Mesenchymal stem cell (in vitro differentiated cells and primary cell): ENCODE results near the gene CD68.

ENCODE experiments used
- DNase-seq: peaks from one replicate; pipeline ENCODE4 v3.0.0-alpha.2; 2013
- H2AFZ ChIP-seq: one replicate; pipeline ENCODE4 v1.6.1; 2013; ENCODE audit warnings: low read depth, mild to moderate bottlenecking, control low read depth, inconsistent platforms, low read length, moderate library complexity
- H2AK5ac ChIP-seq: 2 replicates; pipeline ENCODE4 v1.6.1; 2013; ENCODE audit warnings: low read length, moderate library complexity, mild to moderate bottlenecking, inconsistent platforms; ENCODE audit not compliant: severe bottlenecking
- H2BK120ac ChIP-seq: one replicate; pipeline ENCODE4 v1.6.1; 2013; ENCODE audit warnings: low read depth, mild to moderate bottlenecking, inconsistent platforms, low read length, moderate library complexity
- H2BK12ac ChIP-seq, 2 experiments: one replicate each; pipeline ENCODE4 v1.6.1; 2013; ENCODE audit warnings: inconsistent platforms in 2 of 2, low read length in 2 of 2, mild to moderate bottlenecking in 2 of 2, moderate library complexity in 2 of 2, control low read depth in 1 of 2
- H2BK15ac ChIP-seq: one replicate; pipeline ENCODE4 v1.6.1; 2013; ENCODE audit warnings: mild to moderate bottlenecking, low read depth, inconsistent platforms; ENCODE audit not compliant: poor library complexity, severe bottlenecking
- H2BK5ac ChIP-seq: 2 replicates; pipeline ENCODE4 v1.6.1; 2013; ENCODE audit warnings: low read depth, mild to moderate bottlenecking, low read length, control low read depth, inconsistent platforms; ENCODE audit not compliant: poor library complexity, severe bottlenecking
- H3K14ac ChIP-seq, 2 experiments: one replicate each; pipeline ENCODE4 v1.6.1; 2013; ENCODE audit warnings: inconsistent platforms in 2 of 2, low read length in 2 of 2, control low read depth in 1 of 2, mild to moderate bottlenecking in 1 of 2, moderate library complexity in 1 of 2
- H3K18ac ChIP-seq, 2 experiments: one replicate each; pipeline ENCODE4 v1.6.1; 2013; ENCODE audit warnings: inconsistent platforms in 2 of 2, low read length in 2 of 2, control low read depth in 1 of 2, low read depth in 1 of 2, mild to moderate bottlenecking in 1 of 2
- H3K23ac ChIP-seq, 2 experiments: one replicate each; pipeline ENCODE4 v1.6.1; 2013; ENCODE audit warnings: inconsistent platforms in 2 of 2, low read length in 2 of 2, mild to moderate bottlenecking in 2 of 2, moderate library complexity in 2 of 2, control low read depth in 1 of 2
- H3K27ac ChIP-seq: 2 replicates; pipeline ENCODE4 v1.5.1; 2013; ENCODE audit warnings: mild to moderate bottlenecking, moderate library complexity, low read length, control low read depth, inconsistent platforms; ENCODE audit not compliant: poor library complexity, severe bottlenecking
- H3K27me3 ChIP-seq, 2 experiments: 2 replicates each; pipeline versions ENCODE4 v1.6.1 to v1.7.0; 2013; ENCODE audit warnings: low read length in 2 of 2, mild to moderate bottlenecking in 2 of 2, moderate library complexity in 2 of 2, control low read depth in 1 of 2, inconsistent platforms in 1 of 2; ENCODE audit not compliant: control insufficient read depth in 1 of 2, insufficient read depth in 1 of 2
- H3K36me3 ChIP-seq, 2 experiments: 2 replicates each; pipeline versions ENCODE4 v1.6.1 to v1.7.0; 2013; ENCODE audit warnings: low read length in 2 of 2, control low read depth in 1 of 2, inconsistent platforms in 1 of 2, low read depth in 1 of 2, mild to moderate bottlenecking in 1 of 2; ENCODE audit not compliant: insufficient read depth in 2 of 2, control insufficient read depth in 1 of 2
- H3K4ac ChIP-seq, 2 experiments: one replicate each; pipeline ENCODE4 v1.6.1; 2013; ENCODE audit warnings: inconsistent platforms in 2 of 2, low read length in 2 of 2, mild to moderate bottlenecking in 2 of 2, moderate library complexity in 2 of 2, control low read depth in 1 of 2, low read depth in 1 of 2
- H3K4me1 ChIP-seq: 2 replicates; pipeline ENCODE4 v1.6.1; 2013; ENCODE audit warnings: low read depth, low read length, control low read depth; ENCODE audit not compliant: control insufficient read depth, insufficient read depth
- H3K4me2 ChIP-seq: 2 replicates; pipeline ENCODE4 v1.6.1; 2013; ENCODE audit warnings: low read length, mild to moderate bottlenecking, inconsistent platforms; ENCODE audit not compliant: poor library complexity, severe bottlenecking
- H3K4me3 ChIP-seq, 2 experiments: 2 replicates each; pipeline versions ENCODE4 v1.5.1 to v1.7.0; 2013; ENCODE audit warnings: low read length in 2 of 2, mild to moderate bottlenecking in 2 of 2, control low read depth in 1 of 2, low read depth in 1 of 2; ENCODE audit not compliant: insufficient read depth in 1 of 2
- H3K79me1 ChIP-seq: replicated peaks from 2 replicates; pipeline ENCODE4 v1.6.1; 2013; ENCODE audit warnings: mild to moderate bottlenecking, control low read depth, low read length, inconsistent platforms; ENCODE audit not compliant: poor library complexity, severe bottlenecking
- H3K9ac ChIP-seq: 2 replicates; pipeline ENCODE4 v1.7.0; 2013; ENCODE audit warnings: mild to moderate bottlenecking, low read length, moderate library complexity
- H3K9me3 ChIP-seq: 2 replicates; pipeline ENCODE4 v1.7.0; 2013; ENCODE audit warnings: mild to moderate bottlenecking, low read length; ENCODE audit not compliant: control insufficient read depth
- H4K8ac ChIP-seq: one replicate; pipeline ENCODE4 v1.6.1; 2013; ENCODE audit warnings: inconsistent platforms, mild to moderate bottlenecking, low read length, moderate library complexity
- H4K91ac ChIP-seq: one replicate; pipeline ENCODE4 v1.6.1; 2013; ENCODE audit warnings: mild to moderate bottlenecking, low read length, inconsistent platforms
- WGBS: methylation state at CpG from one replicate; pipeline ENCODE4 v1.1.7; 2013; ENCODE audit warnings: mixed read lengths; 5-methylcytosine and 5-hydroxymethylcytosine counted together

The CD68 gene

DNA sequence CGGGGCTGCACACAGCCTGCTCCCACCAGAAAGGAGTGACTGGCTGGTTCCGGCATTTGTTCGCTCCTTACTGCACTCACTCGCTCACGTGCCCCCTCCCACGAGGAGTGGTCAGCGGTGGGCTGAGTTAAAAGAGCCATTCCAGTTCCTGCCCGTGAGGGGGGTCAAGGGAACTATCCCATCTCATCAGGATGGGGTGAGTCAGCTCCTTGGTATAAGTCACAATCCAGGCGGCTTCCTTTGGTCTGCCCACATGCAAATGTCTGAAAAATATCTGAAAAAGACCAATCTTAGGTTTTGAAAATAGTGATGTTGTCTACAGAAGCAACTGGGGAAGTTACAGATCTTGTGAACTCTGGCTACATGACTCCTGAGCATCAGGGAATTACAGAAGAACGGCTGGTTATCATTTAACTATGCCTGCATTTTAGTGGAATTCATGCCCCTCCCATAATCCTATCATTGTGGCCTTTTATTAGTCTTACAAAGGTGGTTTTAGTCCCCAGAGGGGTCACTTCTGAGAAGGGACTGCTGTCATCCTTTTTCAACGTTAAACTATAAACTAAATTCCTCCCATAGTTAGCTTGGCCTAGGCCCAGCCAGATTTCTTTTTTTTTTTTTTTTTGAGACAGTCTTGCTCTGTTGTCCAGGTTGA is 40.4 kb upstream of the CD68 start:
- 63% methylated on average over 11 of the region's 11 CpGs for WGBS
- H3K36me3 ChIP-seq = no peaks in the 10 kb centered on the region
- no peak overlapping the region for H2AK5ac ChIP-seq
- H3K27me3 ChIP-seq = peaks cover 14% of the 10 kb centered on the region in 2 experiments
- H2BK12ac ChIP-seq = no peak overlapping the region
- no peak overlapping the region for H3K27ac ChIP-seq
- no peak overlapping the region for H3K4ac ChIP-seq
- H3K4me2 ChIP-seq = no peak overlapping the region
- no peak overlapping the region for H2AFZ ChIP-seq
- H3K9ac ChIP-seq = no peak overlapping the region
- no peak overlapping the region for H2BK15ac ChIP-seq
- peaks cover 3% of the 10 kb centered on the region for H3K4me1 ChIP-seq
- H2BK5ac ChIP-seq = no peak overlapping the region
- no peak overlapping the region for H3K23ac ChIP-seq
- no peak overlapping the region for H3K18ac ChIP-seq
- H3K79me1 ChIP-seq = no peaks in the 10 kb centered on the region
- no peak for DNase-seq
- no peak overlapping the region for H4K8ac ChIP-seq
- H3K9me3 ChIP-seq = peaks cover 16% of the 10 kb centered on the region
- no peak overlapping the region for H3K4me3 ChIP-seq
- H2BK120ac ChIP-seq = no peak overlapping the region
- no peak overlapping the region for H3K14ac ChIP-seq
- no peak overlapping the region for H4K91ac ChIP-seq

DNA sequence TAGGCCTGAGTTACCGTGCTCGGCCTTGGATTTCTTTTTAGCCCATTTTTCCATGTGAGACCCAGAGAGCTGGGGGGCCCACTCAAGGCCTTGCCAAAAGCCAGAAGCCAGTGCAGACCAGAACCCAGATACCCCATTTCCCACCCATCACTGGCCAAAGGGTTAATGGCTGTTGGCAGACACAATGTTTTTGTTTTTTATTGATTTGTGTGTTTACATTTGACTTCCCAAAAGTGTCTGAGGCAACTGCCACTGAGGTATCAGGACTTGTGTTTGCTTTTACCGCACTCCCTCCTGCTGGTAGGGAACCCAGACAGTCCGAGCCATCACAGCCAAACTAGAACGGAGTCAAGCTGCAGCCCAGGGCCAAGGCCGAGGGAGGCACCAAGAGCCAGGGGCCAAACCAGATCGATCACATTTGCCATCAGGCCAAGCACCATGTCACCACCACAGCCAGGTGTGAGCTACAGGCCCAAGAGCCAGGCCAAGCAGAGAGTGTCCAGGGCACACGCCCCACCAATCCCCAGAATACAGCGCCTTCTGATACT is 38.3 kb upstream of the CD68 start:
- no peak overlapping the region for H4K91ac ChIP-seq
- H2BK120ac ChIP-seq = no peak overlapping the region
- H3K27me3 ChIP-seq = peaks cover 14% of the 10 kb centered on the region in 2 experiments
- H2AFZ ChIP-seq = no peak overlapping the region
- no peaks in the 10 kb centered on the region for H3K36me3 ChIP-seq
- H3K9me3 ChIP-seq = peaks cover 16% of the 10 kb centered on the region
- no peak for DNase-seq
- no peak overlapping the region for H3K4me2 ChIP-seq
- H3K4me3 ChIP-seq = no peak overlapping the region
- no peak overlapping the region for H2BK12ac ChIP-seq
- no peak overlapping the region for H2BK5ac ChIP-seq
- H2BK15ac ChIP-seq = no peak overlapping the region
- no peak overlapping the region for H3K18ac ChIP-seq
- no peaks in the 10 kb centered on the region for H3K79me1 ChIP-seq
- no peak overlapping the region for H3K14ac ChIP-seq
- no peak overlapping the region for H4K8ac ChIP-seq
- no peak overlapping the region for H3K9ac ChIP-seq
- H3K27ac ChIP-seq = no peak overlapping the region
- no peak overlapping the region for H2AK5ac ChIP-seq
- no peak overlapping the region for H3K4ac ChIP-seq
- H3K23ac ChIP-seq = no peak overlapping the region
- 83% methylated on average over 9 of the region's 9 CpGs for WGBS
- peaks cover 3% of the 10 kb centered on the region for H3K4me1 ChIP-seq

DNA sequence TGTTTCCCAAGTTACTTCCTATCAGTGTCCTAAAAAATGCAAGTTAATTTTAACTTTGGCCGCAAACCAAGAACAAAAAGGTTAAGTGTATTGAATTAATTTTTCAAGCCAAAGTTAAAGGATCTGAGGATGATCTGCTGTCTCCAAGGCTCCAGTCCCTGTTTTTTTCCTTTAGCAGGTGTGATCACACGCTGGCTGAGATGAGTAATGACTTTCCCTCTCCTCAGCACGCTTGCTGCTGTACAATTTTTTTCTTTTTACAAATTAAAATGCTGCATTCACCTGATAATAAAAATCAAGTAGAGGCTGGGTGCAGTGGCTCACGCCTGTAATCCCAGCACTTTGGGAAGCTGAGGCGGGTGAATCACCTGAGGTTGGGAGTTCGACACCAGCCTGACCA is 34.5 kb upstream of the CD68 start:
- Histone ChIP-seq H2BK12ac (no peak overlapping the region), H3K9ac (no peak overlapping the region), H3K27me3 (peaks cover 14% of the 10 kb centered on the region in 2 experiments), H3K4me1 (peaks cover 15% of the 10 kb centered on the region), H3K4ac (no peak overlapping the region), H4K8ac (no peak overlapping the region), H3K4me3 (no peak overlapping the region), H4K91ac (no peak overlapping the region), H2BK5ac (no peak overlapping the region), H3K9me3 (no peaks in the 10 kb centered on the region), H3K18ac (no peak overlapping the region), H2AFZ (no peak overlapping the region), H3K36me3 (no peaks in the 10 kb centered on the region), H2BK120ac (no peak overlapping the region), H3K4me2 (no peak overlapping the region), H3K23ac (no peak overlapping the region), H3K27ac (no peak overlapping the region), H3K14ac (no peak overlapping the region), H3K79me1 (peaks cover 3% of the 10 kb centered on the region), H2BK15ac (no peak overlapping the region), H2AK5ac (no peak overlapping the region)
- 75% methylated on average over 6 of the region's 6 CpGs for WGBS
- no peak for DNase-seq

DNA sequence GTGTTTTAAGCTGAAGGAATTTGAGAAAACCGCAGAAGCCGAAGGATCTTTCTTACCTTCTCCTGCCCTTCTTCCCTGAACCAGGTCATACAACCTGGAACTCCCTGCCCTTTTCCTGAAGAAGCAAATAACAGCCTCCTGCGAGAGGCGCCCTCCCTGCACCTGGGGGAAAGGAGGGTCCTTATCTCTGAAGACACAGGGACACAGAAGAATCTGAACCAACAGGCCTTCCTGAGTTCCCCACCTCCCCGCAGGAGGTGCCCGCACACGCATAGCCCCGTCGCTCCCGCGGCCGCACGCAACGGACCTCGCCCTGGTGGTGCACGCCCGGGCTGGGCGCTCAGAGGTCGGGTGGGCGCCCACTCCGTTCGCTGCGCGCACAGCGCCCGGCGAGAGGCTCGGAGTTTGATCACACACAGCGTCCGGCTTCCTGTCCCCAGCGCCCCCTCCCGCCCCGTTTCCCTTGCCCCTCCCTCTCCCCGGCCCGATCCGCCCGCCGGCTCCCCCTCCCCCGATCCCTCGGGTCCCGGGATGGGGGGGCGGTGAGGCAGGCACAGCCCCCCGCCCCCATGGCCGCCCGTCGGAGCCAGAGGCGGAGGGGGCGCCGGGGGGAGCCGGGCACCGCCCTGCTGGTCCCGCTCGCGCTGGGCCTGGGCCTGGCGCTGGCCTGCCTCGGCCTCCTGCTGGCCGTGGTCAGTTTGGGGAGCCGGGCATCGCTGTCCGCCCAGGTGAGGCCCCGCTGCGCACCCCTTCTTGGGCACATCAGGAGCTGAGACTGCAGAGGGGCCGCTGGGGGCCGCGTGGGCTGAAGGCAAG is 30.6 kb upstream of the CD68 start, which contains the start of gene TNFSF12:
TNFSF12 (plus strand) TSS at position 474 of the 816 bp plus-strand sequence; CDS start at position 570, 96 bp downstream.
- WGBS = 6% methylated on average over 39 of the region's 65 CpGs
- H3K23ac ChIP-seq = peak within 1 kb of the TSS in 1 of 2 experiments; percentile 79
- H3K4me2 ChIP-seq = peak within 1 kb of the TSS; percentile 99
- peak within 1 kb of the TSS; percentile 9 for H2BK5ac ChIP-seq
- peak within 1 kb of the TSS; percentile 92 for H2AFZ ChIP-seq
- peaks cover 15% of the 10 kb centered on the region for H3K4me1 ChIP-seq
- no peaks in the 10 kb centered on the region for H3K9me3 ChIP-seq
- peak within 1 kb of the TSS; percentile 92 to 93 for H3K4ac ChIP-seq
- no peak within 1 kb of the TSS for H2AK5ac ChIP-seq
- H4K8ac ChIP-seq = peak within 1 kb of the TSS; percentile 99
- peak within 1 kb of the TSS in 1 of 2 experiments; percentile 93 for H3K14ac ChIP-seq
- peaks cover 0 to under 1% of the 10 kb centered on the region in 2 experiments for H3K27me3 ChIP-seq
- H3K4me3 ChIP-seq = peak within 1 kb of the TSS; percentile 79 to 84
- peak within 1 kb of the TSS; percentile 97 for H4K91ac ChIP-seq
- peaks cover 3% of the 10 kb centered on the region for H3K79me1 ChIP-seq
- H3K36me3 ChIP-seq = peaks cover 4% of the 10 kb centered on the region in 2 experiments
- H3K9ac ChIP-seq = peak within 1 kb of the TSS; percentile 86
- peak; percentile 40 for DNase-seq
- H2BK120ac ChIP-seq = peak within 1 kb of the TSS; percentile 91
- H2BK12ac ChIP-seq = peak within 1 kb of the TSS; percentile 77 to 85
- no peak within 1 kb of the TSS for H3K27ac ChIP-seq
- H2BK15ac ChIP-seq = peak within 1 kb of the TSS; percentile 95
- peak within 1 kb of the TSS; percentile 84 to 99 for H3K18ac ChIP-seq
